H1 (cell line): ENCODE results near the gene GOLGA2. TPM values are rescaled to one million over a fixed set of nuclear protein-coding genes. Genes with fewer than 3 reads are reported as not detected.

ENCODE experiments used
- CTCF ChIA-PET: fragments of 300-600 bp; sonication (Branson Sonifier 250); formaldehyde crosslinking; loops from one replicate; lab custom pipeline; 2021; ENCODE audit not compliant: partially characterized antibody; lab: Charles Lee
- POLR2A ChIA-PET: fragments of 300-600 bp; sonication (Branson Sonifier 250); formaldehyde crosslinking; loops from one replicate; lab custom pipeline; 2021; ENCODE audit warnings: inconsistent platforms; ENCODE audit not compliant: partially characterized antibody; lab: Charles Lee
- DNase-seq, 2 experiments: peaks; one replicate each; pipeline versions ENCODE4 v3.0.0 to v3.0.0-alpha.2; 2010 to 2022; ENCODE audit warnings: low spot score in 2 of 2, low read depth in 1 of 2, mixed read lengths in 1 of 2
- FAIRE-seq: peaks from 2 replicates; lab custom pipeline; 2011; peaks lifted over from hg19 to GRCh38; lab: Jason Lieb, UNC
- H2AFZ ChIP-seq: 2 replicates; pipeline ENCODE4 v1.8.1; 2012; ENCODE audit warnings: low read length, inconsistent platforms
- H2AK5ac ChIP-seq: 2 replicates; pipeline ENCODE4 v1.6.1; 2013; ENCODE audit warnings: low read depth, low read length
- H2BK120ac ChIP-seq: replicated peaks from 2 replicates; pipeline ENCODE3; 2013; ENCODE audit warnings: low read depth, low read length, inconsistent platforms
- H2BK12ac ChIP-seq: 2 replicates; pipeline ENCODE4 v1.6.1; 2013; ENCODE audit warnings: low read depth, low read length
- H2BK15ac ChIP-seq: 2 replicates; pipeline ENCODE4 v1.6.1; 2013; ENCODE audit warnings: low read length
- H2BK20ac ChIP-seq: 2 replicates; pipeline ENCODE4 v1.6.1; 2013; ENCODE audit warnings: low read length
- H2BK5ac ChIP-seq: 2 replicates; pipeline ENCODE4 v1.6.1; 2013; ENCODE audit warnings: low read depth, low read length
- H3K14ac ChIP-seq: 2 replicates; pipeline ENCODE4 v1.6.1; 2013; ENCODE audit warnings: inconsistent platforms; ENCODE audit not compliant: insufficient read length
- H3K18ac ChIP-seq: 2 replicates; pipeline ENCODE4 v1.6.1; 2013; ENCODE audit warnings: low read length; ENCODE audit errors: extremely low read depth
- H3K23ac ChIP-seq: 2 replicates; pipeline ENCODE4 v1.6.1; 2013; ENCODE audit warnings: inconsistent platforms; ENCODE audit not compliant: insufficient read length
- H3K23me2 ChIP-seq: 2 replicates; pipeline ENCODE4 v1.6.1; 2013; ENCODE audit warnings: low read depth, low read length
- H3K27ac ChIP-seq: 2 replicates; pipeline ENCODE4 v1.6.1; 2011; ENCODE audit warnings: low read depth, low read length, inconsistent platforms
- H3K27me3 ChIP-seq, 4 experiments: replicated peaks in 1 of 4; 1 replicate in 1 of 4; 2 replicates in 3 of 4; pipeline versions ENCODE4 v1.6.1 to v1.8.1; 2011 to 2013; ENCODE audit warnings: low read length in 3 of 4, mild to moderate bottlenecking in 3 of 4, inconsistent platforms in 2 of 4, mixed read lengths in 2 of 4, moderate library complexity in 1 of 4; ENCODE audit not compliant: control insufficient read depth in 3 of 4, insufficient read depth in 3 of 4; ENCODE audit errors: extremely low read depth in 1 of 4
- H3K36me3 ChIP-seq, 4 experiments: 2 replicates each; pipeline versions ENCODE4 v1.6.1 to v1.8.1; 2011 to 2013; ENCODE audit warnings: mild to moderate bottlenecking in 4 of 4, low read length in 3 of 4, moderate library complexity in 2 of 4, control low read depth in 1 of 4, inconsistent platforms in 1 of 4; ENCODE audit not compliant: insufficient read depth in 4 of 4, control insufficient read depth in 2 of 4
- H3K4ac ChIP-seq: replicated peaks from 2 replicates; pipeline ENCODE3; 2013; ENCODE audit warnings: low read length, low read depth, mixed read lengths, inconsistent platforms; ENCODE audit not compliant: insufficient read length
- H3K4me1 ChIP-seq, 4 experiments: replicated peaks in 1 of 4; 1 replicate in 1 of 4; 2 replicates in 3 of 4; pipeline versions ENCODE4 v1.6.1 to v1.8.1; 2011 to 2013; ENCODE audit warnings: low read length in 3 of 4, inconsistent platforms in 2 of 4, mixed read lengths in 1 of 4; ENCODE audit not compliant: insufficient read depth in 4 of 4, control insufficient read depth in 3 of 4
- H3K4me2 ChIP-seq, 2 experiments: 2 replicates each; pipeline versions ENCODE4 v1.6.1 to v1.8.1; 2011 to 2013; ENCODE audit warnings: low read depth in 2 of 2, low read length in 2 of 2, control low read depth in 1 of 2, inconsistent platforms in 1 of 2, mild to moderate bottlenecking in 1 of 2; ENCODE audit not compliant: insufficient read depth in 1 of 2
- H3K4me3 ChIP-seq, 4 experiments: fragments of 200-600, 300-600 bp in 1 of 4; sonication (generic), shearing (Covaris generic), sonication (Bioruptor Twin) in 1 of 4; 2 replicates each; pipeline versions ENCODE4 v1.5.1 to v1.8.1; 2011 to 2016; ENCODE audit warnings: low read length in 4 of 4, low read depth in 3 of 4, control low read depth in 2 of 4, inconsistent platforms in 2 of 4, mild to moderate bottlenecking in 2 of 4, mixed read lengths in 1 of 4, moderate library complexity in 1 of 4; ENCODE audit not compliant: insufficient read depth in 2 of 4; ENCODE audit errors: extremely low read depth in 1 of 4
- H3K56ac ChIP-seq: replicated peaks from 2 replicates; pipeline ENCODE3; 2013; ENCODE audit warnings: low read depth, mild to moderate bottlenecking, mixed read lengths, low read length, inconsistent platforms; ENCODE audit not compliant: insufficient read length
- H3K79me1 ChIP-seq: 2 replicates; pipeline ENCODE4 v1.6.1; 2013; ENCODE audit warnings: low read depth, low read length, control low read depth
- H3K79me2 ChIP-seq, 2 experiments: 2 replicates each; pipeline versions ENCODE4 v1.6.1 to v1.8.1; 2012 to 2013; ENCODE audit warnings: low read length in 2 of 2, mild to moderate bottlenecking in 2 of 2, inconsistent platforms in 1 of 2; ENCODE audit not compliant: insufficient read depth in 2 of 2, control insufficient read depth in 1 of 2
- H3K9ac ChIP-seq, 4 experiments: replicated peaks in 1 of 4; 1 replicate in 1 of 4; 2 replicates in 3 of 4; pipeline versions ENCODE4 v1.6.1 to v1.8.1; 2011 to 2013; ENCODE audit warnings: low read depth in 3 of 4, low read length in 3 of 4, control low read depth in 2 of 4, mild to moderate bottlenecking in 2 of 4, moderate library complexity in 2 of 4, inconsistent platforms in 1 of 4; ENCODE audit errors: extremely low read depth in 1 of 4
- H3K9me3 ChIP-seq, 2 experiments: 2 replicates each; pipeline versions ENCODE4 v1.6.1 to v1.8.1; 2012 to 2013; ENCODE audit warnings: mild to moderate bottlenecking in 2 of 2, moderate library complexity in 2 of 2, control low read depth in 1 of 2, inconsistent platforms in 1 of 2, low read depth in 1 of 2, low read length in 1 of 2, mixed read lengths in 1 of 2; ENCODE audit not compliant: insufficient read depth in 2 of 2
- H4K20me1 ChIP-seq, 2 experiments: replicated peaks in 1 of 2; 2 replicates each; pipeline versions ENCODE3 to v1.8.1; 2011 to 2013; ENCODE audit warnings: inconsistent platforms in 2 of 2, low read length in 2 of 2, mild to moderate bottlenecking in 1 of 2; ENCODE audit not compliant: insufficient read depth in 2 of 2, control insufficient read depth in 1 of 2
- H4K5ac ChIP-seq: 2 replicates; pipeline ENCODE4 v1.6.1; 2013; ENCODE audit warnings: low read length, low read depth, mixed read lengths, inconsistent platforms; ENCODE audit not compliant: insufficient read length
- H4K8ac ChIP-seq: 2 replicates; pipeline ENCODE4 v1.8.0; 2013; ENCODE audit warnings: mild to moderate bottlenecking, moderate library complexity, low read length, inconsistent platforms; ENCODE audit not compliant: insufficient read depth; ENCODE audit errors: extremely low read depth
- H4K91ac ChIP-seq: replicated peaks from 2 replicates; pipeline ENCODE3; 2013; ENCODE audit warnings: low read length, mixed read lengths, inconsistent platforms; ENCODE audit not compliant: insufficient read length
- RNF2 ChIP-seq: fragments of 200-900, 300-1000 bp; sonication (generic); IDR thresholded peaks from 2 replicates; pipeline ENCODE4 v1.7.1; 2016; ENCODE audit warnings: borderline replicate concordance, low read depth, mild to moderate bottlenecking, antibody characterized with exemption, low read length; ENCODE audit not compliant: poor library complexity, severe bottlenecking; ENCODE audit errors: missing control alignments
- WGBS, 2 experiments: shearing (Covaris generic) in 1 of 2; methylation state at CpG; one replicate each; pipeline versions ENCODE4 v1.1.6 to v1.1.7; 2013 to 2015; ENCODE audit warnings: low lambda C conversion rate in 2 of 2, mixed read lengths in 2 of 2, inconsistent platforms in 1 of 2, low coverage in 1 of 2, missing lambda C conversion rate in 1 of 2; ENCODE audit not compliant: insufficient replicate concordance in 2 of 2, insufficient coverage in 1 of 2, insufficient read length in 1 of 2; ENCODE audit errors: extremely low coverage in 1 of 2, missing lambda C conversion rate in 1 of 2; 5-methylcytosine and 5-hydroxymethylcytosine counted together
- polyA plus RNA-seq, 7 experiments: library from polyadenylated mRNA; depleted of rRNA in 3 of 7; stranded (reverse) in 5 of 7; unstranded in 2 of 7; fragments of >200 nt in 5 of 7; fragments of 200-250 nt in 2 of 7; gene quantifications; 1 replicate in 5 of 7; 2 replicates in 1 of 7; 4 replicates in 1 of 7; pipeline versions ENCODE4 v1.2.1 to v1.2.3, GENCODE V29; 2011 to 2013; ENCODE audit warnings: missing spikeins in 2 of 7, mixed read lengths in 2 of 7
- total RNA-seq: library from RNA; stranded (reverse); fragmentation: NEBNext Ultra II Directional; extraction: Animal tissue kit (Norgen Biotek cat#: 25700); gene quantifications from 2 replicates; pipeline ENCODE4 v1.2.1, GENCODE V29; 2021

GOLGA2 gene
- total and polyA plus RNA-seq, 2 of the 8 experiments (the other 6 are each of a cell fraction or from before 2014, with no cell fraction given), result 13.1 to 43.6 TPM

DNA sequence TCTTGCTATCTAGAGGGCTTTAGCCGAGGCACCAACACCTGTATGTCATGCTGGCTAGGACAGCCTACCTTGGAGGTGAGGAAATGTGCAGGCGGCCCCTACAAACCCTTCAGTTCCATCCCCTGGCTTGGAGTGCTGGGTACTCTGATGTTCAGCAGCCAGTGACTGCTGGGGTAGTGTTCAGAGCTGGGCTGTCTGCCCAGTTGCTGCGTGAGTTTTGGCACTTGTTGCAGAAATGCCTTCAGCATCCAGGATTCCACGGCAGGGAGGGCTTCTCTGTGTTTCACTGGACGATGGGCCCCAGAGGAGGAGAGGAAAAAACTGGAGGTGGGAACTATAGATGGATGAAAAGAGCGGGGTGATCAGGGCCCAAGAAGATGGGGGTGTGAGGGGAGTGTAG lies 10.6 kb upstream of the GOLGA2 start:
- Histone ChIP-seq H3K4me2 (no peak overlapping the region), H3K9ac (no peak overlapping the region), H3K27ac (no peak overlapping the region), H2BK120ac (no peak overlapping the region), H2AK5ac (no peak overlapping the region), H4K8ac (no peak overlapping the region), H2BK5ac (no peak overlapping the region), H3K23ac (no peak overlapping the region), H4K20me1 (peaks cover 0 to 1% of the 10 kb centered on the region in 2 experiments), H2BK20ac (no peak overlapping the region), H3K4me1 (no peaks in the 10 kb centered on the region), H3K27me3 (no peaks in the 10 kb centered on the region), H2BK12ac (no peak overlapping the region), H3K79me2 (no peaks in the 10 kb centered on the region), H3K79me1 (no peaks in the 10 kb centered on the region), H3K4ac (no peak overlapping the region), H3K4me3 (no peak overlapping the region), H2BK15ac (no peak overlapping the region), H3K14ac (no peak overlapping the region), H4K5ac (no peak overlapping the region), H3K9me3 (no peaks in the 10 kb centered on the region), H3K56ac (no peak overlapping the region), H3K18ac (no peak overlapping the region), H3K23me2 (no peaks in the 10 kb centered on the region), H3K36me3 (peaks cover 0 to 12% (median 4%) of the 10 kb centered on the region in 4 experiments; a peak in 5 of 8 replicates), H4K91ac (no peak overlapping the region), H2AFZ (no peak overlapping the region)
- FAIRE-seq, result no peak
- no peak for TF ChIP-seq RNF2
- 90% methylated on average over 6 of the region's 6 CpGs; no CpG with 5 or more reads in 1 of the 2 experiments for WGBS, 2 experiments
- DNase-seq, result no peak
- CTCF ChIA-PET, result interaction anchor here (0.5 to 2.3 kb wide), 7 partner anchors 9 to 747 kb away, joined by 3 to 19 read pairs (median 3); no protein-coding TSS in a partner anchor
- POLR2A ChIA-PET, result interaction anchor here (1.2 to 1.8 kb wide), 4 partner anchors 9 to 17 kb away, joined by 3 to 6 read pairs (median 6); partner anchors contain the start of genes GOLGA2 and SWI5
